Middle frontal gyrus (tissue), 1 donor: ENCODE measurements around the gene ZFYVE21.
"Not testable (repeated sequence)": the region's sequence is repeated elsewhere in the genome, so short reads cannot be mapped to it uniquely, and the experiment has no call there.

Source experiments
- DNase-seq: peaks from one replicate; pipeline ENCODE4 v3.0.0-alpha.2; 2015; ENCODE audit warnings: low spot score; ENCODE audit errors: extremely low spot score

Gene ZFYVE21

DNA sequence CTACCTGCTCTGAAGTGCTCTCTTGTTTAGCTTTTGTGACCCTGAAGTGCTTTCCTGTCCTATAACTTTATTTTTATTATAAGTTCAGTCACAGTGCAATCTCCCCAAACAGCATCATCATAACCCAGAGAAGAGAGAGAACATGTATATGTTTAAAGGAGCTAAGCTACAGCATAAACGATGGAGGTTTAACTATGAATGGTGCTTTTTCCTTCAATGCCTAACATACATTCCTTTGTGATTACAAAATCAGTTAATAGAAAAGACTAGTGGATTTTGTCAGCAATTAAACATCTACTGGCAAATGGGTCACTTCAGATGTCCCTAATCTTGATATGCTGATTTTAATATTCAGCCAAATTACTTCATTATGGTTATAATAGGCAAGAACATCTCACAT lies 46.4 kb downstream of the ZFYVE21 start:
- DNase-seq = no peak

DNA sequence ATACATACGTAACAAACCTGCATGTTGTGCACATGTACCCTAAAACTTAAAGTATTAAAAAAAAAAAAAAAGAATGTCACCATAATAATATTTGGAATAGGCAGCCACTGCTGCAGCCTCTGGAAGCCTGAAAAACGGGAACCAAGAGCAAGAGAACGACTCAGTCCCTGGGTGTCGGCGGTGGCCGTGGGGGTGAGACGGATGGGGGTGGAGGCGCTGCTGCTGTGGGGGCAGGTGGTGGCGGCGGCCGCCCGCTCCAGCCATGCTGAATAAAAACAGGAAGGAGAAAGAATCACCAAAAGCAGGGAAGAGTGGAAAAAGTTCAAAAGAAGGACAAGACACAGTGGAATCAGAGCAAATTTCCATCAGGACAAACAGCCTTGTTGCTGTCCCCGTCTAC lies 46.9 kb downstream of the ZFYVE21 start:
- DNase-seq = no peak

DNA sequence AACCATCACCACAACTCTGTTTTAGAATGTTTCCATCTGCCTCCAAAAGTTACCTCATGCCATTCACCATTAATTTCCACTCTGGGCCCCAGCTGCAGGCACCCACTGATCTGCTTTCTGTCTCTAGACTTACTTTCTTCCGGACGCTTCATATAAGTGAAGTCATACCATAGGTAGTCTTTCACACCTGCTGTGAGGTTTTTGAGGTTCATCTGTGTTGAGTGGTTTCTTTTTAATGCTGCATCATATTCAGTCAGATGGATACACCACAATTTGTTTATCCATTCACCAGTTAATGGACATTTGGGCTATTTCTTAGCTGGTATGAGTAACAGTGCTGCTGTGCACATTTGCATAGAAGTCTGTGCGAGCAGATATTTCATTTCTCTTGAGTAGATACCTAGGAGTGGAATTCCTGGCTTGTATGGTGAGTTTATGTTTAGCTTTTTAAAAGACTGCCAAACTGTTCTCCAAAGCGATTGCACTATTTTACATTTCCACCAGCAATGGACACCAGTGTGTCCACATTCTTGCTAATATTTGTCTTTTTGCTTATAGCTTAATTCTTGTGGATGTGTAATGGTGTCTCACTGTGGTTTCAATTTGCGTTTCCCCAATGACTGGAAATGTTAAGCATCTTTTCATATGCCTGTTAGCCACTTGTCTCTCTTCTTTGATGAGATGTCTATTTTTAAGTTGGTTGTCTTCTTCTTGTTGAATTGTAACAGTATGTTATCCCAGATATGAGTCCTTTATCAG lies 48.3 kb downstream of the ZFYVE21 start:
- DNase-seq = no peak

DNA sequence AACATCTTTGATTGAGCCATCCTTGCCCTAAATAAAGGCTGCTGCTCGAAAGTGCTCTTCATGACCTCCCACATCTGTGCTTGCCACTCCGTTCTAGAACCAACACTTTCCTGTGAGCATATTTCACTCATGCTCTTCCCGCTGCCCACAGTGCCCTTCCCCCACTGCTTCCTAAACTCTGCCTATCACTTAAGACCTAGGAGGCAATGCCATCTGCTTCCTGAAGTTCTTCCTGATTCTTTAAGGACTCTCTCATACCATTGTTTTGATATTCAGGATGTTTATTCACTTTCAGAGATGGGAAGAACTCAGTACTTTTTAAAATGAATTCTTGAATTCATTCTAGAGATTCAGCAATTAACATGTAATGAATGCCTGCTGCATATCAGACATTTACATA lies 49.9 kb downstream of the ZFYVE21 start:
- no peak for DNase-seq

DNA sequence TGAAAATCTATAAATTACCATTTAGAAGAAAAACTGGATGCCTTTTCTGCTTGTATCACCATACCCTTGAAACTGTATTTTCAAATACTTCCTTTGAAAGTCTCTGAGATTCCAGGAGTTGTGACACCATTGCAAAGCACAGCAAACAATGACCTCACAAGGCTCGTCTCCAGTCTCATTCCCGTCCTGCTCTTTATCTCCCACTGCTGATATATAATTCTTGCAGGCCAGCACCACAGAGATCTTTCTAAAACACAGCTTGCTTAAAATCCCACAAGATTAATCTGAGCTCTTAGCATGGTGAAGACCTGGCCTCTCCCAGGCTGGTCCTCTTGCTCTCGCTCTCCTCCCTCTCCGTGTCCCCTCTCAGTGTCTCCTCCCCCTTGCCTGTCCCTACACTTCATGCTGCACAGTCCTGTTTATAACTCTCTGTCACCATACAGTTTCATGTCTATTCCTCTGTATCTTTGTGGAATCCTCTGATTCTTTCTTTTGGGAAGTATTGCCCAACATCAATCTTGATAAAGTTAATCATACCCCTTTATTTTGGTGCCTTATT lies 51.8 kb downstream of the ZFYVE21 start:
- no peak for DNase-seq

DNA sequence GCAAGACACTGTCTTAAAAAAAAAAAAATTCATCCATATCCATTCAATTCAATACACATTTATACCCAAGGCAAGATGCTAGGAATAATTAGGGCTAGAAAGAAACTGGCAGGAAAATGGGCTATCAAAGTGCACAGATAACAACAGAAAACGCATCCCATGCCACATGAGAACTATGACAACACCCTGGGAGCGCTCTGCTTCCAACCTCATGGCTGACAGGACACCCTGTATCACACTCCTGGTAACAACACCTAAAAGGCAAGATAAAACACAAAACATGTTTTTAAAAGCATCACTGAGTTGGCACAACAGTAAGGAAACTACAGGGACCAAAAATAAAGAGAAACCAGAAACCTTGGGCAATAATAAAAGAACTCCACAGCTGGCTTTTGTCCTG lies 54.9 kb downstream of the ZFYVE21 start:
- DNase-seq = no peak

DNA sequence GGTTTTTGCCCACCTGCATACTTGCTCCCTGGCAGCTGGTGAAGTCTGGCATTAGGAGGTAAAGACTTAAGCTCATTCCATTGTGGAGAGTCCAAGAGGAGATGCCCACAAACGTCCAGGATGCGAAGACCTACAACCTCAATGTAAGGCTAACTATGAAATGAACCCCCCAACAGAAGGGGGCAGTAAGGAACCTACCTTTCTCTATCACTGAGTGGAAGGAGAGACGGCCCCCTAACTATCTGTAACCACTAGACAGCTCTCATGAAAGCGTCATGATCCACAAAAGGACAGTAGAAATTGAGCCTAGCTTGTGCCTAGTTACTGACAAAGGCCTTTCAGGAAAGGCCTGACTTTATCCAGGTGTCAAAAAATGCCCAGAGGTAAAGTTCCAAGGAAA lies 55.3 kb downstream of the ZFYVE21 start:
- no peak for DNase-seq

DNA sequence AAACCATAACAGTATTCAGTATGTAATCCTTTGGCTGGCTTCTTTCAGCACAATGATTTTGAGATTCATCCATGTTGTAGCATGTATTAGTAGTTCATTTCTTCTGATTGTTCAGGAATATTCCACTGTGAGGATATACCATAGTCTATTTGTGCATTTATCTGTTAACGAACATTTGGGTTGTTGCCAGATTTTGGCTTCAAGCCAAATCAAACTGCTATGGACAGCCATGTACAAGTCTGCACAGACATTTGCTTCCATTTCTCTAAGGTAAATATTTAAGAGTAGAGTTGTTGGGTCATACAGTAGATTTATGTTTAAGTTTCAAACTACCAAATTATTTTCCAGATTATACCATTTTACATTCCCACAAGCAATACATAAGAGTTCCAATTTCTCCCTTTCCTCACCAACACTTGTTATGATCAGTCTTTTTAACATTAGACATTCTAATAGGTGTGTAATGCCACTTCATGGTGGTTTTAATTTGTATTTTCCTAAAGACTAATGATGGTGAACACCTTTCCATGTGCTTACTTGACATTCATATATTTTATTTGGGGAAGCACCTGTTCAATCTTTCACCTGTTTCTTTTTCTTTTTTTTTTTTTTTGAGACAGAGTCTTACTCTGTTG lies 56.6 kb downstream of the ZFYVE21 start:
- DNase-seq = no peak

DNA sequence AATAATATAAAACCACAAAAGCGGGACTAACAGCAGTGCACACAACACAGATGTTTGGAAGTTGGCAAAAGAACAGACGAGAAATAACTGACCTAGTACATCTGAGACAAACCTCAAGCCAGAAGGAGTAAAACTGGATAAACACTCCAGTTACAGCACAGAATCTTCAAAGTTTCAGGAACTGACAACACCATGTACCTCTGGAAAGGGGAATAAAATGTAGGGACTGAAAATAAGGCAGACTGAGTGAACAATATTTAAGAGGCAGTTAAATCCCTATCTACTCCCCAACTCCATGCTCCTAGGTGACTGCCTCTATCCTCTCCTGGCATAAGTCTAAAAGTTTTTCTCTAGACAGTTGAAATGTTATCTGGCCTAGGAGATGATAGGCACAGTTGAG lies 57.9 kb downstream of the ZFYVE21 start:
- DNase-seq = no peak

DNA sequence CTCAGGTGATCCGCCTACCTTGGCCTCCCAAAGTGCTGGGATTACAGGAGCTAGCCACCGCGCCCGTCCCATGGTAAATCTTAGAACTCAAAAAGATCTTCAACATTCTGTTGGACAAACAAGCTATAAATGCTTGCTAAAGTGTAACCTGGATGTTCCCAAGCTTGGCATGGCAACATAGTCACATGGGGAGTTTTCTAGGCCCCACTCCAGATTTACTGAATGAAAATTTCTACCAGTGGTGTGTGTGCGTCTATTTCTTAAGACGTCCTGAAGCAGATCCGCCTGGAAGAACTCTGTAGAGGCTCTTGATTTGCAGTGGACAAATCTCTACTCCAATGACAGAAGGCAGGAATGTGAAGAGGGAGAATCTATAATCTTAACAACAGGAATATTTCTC lies 59.9 kb downstream of the ZFYVE21 start:
- no peak for DNase-seq

DNA sequence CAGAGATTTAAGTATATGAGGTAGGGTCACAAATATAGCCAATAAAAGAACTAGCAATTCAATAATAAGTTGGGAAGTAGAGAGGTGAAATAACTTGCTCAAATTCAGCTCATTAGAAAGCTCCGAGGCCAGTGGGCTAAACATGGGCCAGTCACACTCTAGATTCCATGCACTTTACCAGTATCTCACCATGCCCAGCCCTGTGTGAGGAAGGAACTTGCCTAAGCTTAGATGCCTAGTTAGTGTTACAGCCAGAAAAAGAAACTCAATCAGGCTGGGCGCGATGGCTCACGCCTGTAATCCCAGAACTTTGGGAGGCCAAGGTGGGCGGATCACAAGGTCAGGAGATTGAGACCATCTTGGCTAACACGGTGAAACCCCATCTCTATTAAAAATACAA lies 60.7 kb downstream of the ZFYVE21 start:
- DNase-seq = not testable (repeated sequence)

DNA sequence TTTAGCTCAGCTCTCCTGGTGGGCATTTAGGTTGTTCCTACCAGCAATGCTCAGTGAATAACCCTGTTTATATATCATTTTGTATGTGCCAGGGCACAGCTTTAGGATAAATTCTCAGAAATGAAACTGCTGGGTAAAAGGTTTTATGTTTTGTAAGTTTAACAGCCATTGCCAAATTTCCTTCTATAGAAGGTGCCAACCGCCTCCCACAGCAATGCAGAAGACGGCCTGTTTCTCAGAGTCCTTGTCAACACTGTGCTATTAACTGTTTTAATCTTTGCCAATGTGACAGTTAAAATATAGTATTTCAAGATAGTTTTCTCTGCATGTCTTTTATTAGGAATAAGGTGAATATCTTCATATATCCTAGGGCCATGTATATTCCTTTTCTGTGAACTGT lies 66.8 kb downstream of the ZFYVE21 start:
- DNase-seq = peak; percentile 4
